NCI-H1048 (cell line): ENCODE measurements around the gene PTDSS2.
"Not testable (repeated sequence)": the region's sequence is repeated elsewhere in the genome, so short reads cannot be mapped to it uniquely, and the experiment has no call there.

ENCODE experiments used
- DNase-seq: peaks from one replicate; lab custom pipeline; 2025; lab: John Stamatoyannopoulos, UW

Gene PTDSS2

GRCh38 chr11:450809-451451, 851 bp downstream of the PTDSS2 start:
- peak; percentile 23 for DNase-seq

- DNase-seq = no peak
Measured at GRCh38 chr11:451738-452137, 1.7 kb downstream of the PTDSS2 start.

- no peak for DNase-seq
Measured at GRCh38 chr11:452203-452744, 2.2 kb downstream of the PTDSS2 start.

GRCh38 chr11:452916-453527, 2.9 kb downstream of the PTDSS2 start:
- DNase-seq = no peak

GRCh38 chr11:453564-453963, 3.5 kb downstream of the PTDSS2 start:
- DNase-seq = no peak

GRCh38 chr11:454043-454442, 4.0 kb downstream of the PTDSS2 start:
- DNase-seq = no peak

- no peak for DNase-seq
Measured at GRCh38 chr11:454801-455565, 4.9 kb downstream of the PTDSS2 start.

GRCh38 chr11:455566-456147, 5.6 kb downstream of the PTDSS2 start:
- no peak for DNase-seq

- no peak for DNase-seq
Measured at GRCh38 chr11:456533-456932, 6.5 kb downstream of the PTDSS2 start.

- DNase-seq = no peak
Measured at GRCh38 chr11:457111-457760, 7.2 kb downstream of the PTDSS2 start.

- no peak for DNase-seq
Measured at GRCh38 chr11:459511-460220, 9.6 kb downstream of the PTDSS2 start.

- DNase-seq = no peak
Measured at GRCh38 chr11:460331-461199, 10.5 kb downstream of the PTDSS2 start.

- no peak for DNase-seq
Measured at GRCh38 chr11:461626-462025, 11.5 kb downstream of the PTDSS2 start.

GRCh38 chr11:462107-462890, 12.2 kb downstream of the PTDSS2 start:
- no peak for DNase-seq

GRCh38 chr11:464316-464715, 14.2 kb downstream of the PTDSS2 start:
- DNase-seq = no peak

- no peak for DNase-seq
Measured at GRCh38 chr11:465896-466530, 15.9 kb downstream of the PTDSS2 start.

GRCh38 chr11:468036-468435, 18.0 kb downstream of the PTDSS2 start:
- DNase-seq = no peak

GRCh38 chr11:468493-468892, 18.4 kb downstream of the PTDSS2 start:
- DNase-seq = no peak

- DNase-seq = not testable (repeated sequence)
Measured at GRCh38 chr11:469026-469683, 19.1 kb downstream of the PTDSS2 start.
